IMR-90 (cell line): ENCODE data around the gene ORMDL3. TPM values are rescaled to one million over a fixed set of nuclear protein-coding genes. Genes with fewer than 3 reads are reported as not detected.

Experiments
- ATAC-seq: fragments of 200-7000 bp; cut with Tn5 transposase; 2 replicates; pipeline ENCODE4 v1.9.1; 2020; ENCODE audit warnings: low read depth, mild to moderate bottlenecking, moderate library complexity
- BruUV-seq: library from RNA; stranded (reverse); fragments of 400-500 nt; replicated peaks from 2 replicates; lab custom pipeline; 2021; lab: Mats Ljungman, UMichigan
- CTCF ChIA-PET: fragments of 300-600 bp; formaldehyde crosslinking; extraction: SDS; loops from one replicate; lab custom pipeline; 2021; ENCODE audit warnings: antibody characterized with exemption; lab: Yijun Ruan, JAX
- POLR2A ChIA-PET: fragments of 300-600 bp; sonication (Branson Sonifier 250); formaldehyde crosslinking; loops from one replicate; lab custom pipeline; 2022; ENCODE audit warnings: antibody characterized with exemption; ENCODE audit not compliant: unreplicated experiment; lab: Charles Lee
- DNase-seq: peaks from one replicate; pipeline ENCODE4 v3.0.0; 2013
- H2AFZ ChIP-seq: replicated peaks from 2 replicates; pipeline ENCODE3; 2013; ENCODE audit warnings: low read length, mild to moderate bottlenecking; ENCODE audit not compliant: poor library complexity
- H2AK5ac ChIP-seq: 2 replicates; pipeline ENCODE4 v1.6.1; 2013; ENCODE audit warnings: low read depth, low read length, inconsistent platforms
- H2AK9ac ChIP-seq: replicated peaks from 2 replicates; pipeline ENCODE3; 2013; ENCODE audit warnings: mild to moderate bottlenecking, low read depth, low read length, moderate library complexity; ENCODE audit not compliant: poor library complexity
- H2BK120ac ChIP-seq: 2 replicates; pipeline ENCODE4 v1.6.1; 2013; ENCODE audit warnings: low read depth, low read length, inconsistent platforms
- H2BK15ac ChIP-seq: 3 replicates; pipeline ENCODE4 v1.6.1; 2013; ENCODE audit warnings: low read depth, low read length, inconsistent platforms
- H2BK20ac ChIP-seq: 2 replicates; pipeline ENCODE4 v1.6.1; 2013; ENCODE audit warnings: low read depth, mild to moderate bottlenecking, inconsistent platforms, low read length, moderate library complexity
- H2BK5ac ChIP-seq: 2 replicates; pipeline ENCODE4 v1.6.1; 2013; ENCODE audit warnings: mild to moderate bottlenecking, low read depth, low read length, inconsistent platforms; ENCODE audit not compliant: poor library complexity, severe bottlenecking
- H3K14ac ChIP-seq: replicated peaks from 2 replicates; pipeline ENCODE4 v1.6.1; 2013; ENCODE audit warnings: low read depth, low read length, inconsistent platforms
- H3K18ac ChIP-seq: 2 replicates; pipeline ENCODE4 v1.6.1; 2013; ENCODE audit warnings: low read depth, low read length, control low read depth
- H3K23ac ChIP-seq: 2 replicates; pipeline ENCODE4 v1.6.1; 2013; ENCODE audit warnings: low read depth, low read length, inconsistent platforms
- H3K27ac ChIP-seq: 2 replicates; pipeline ENCODE4 v1.5.1; 2013; ENCODE audit warnings: mild to moderate bottlenecking, control low read depth, low read length; ENCODE audit not compliant: insufficient read depth
- H3K27me3 ChIP-seq: 2 replicates; pipeline ENCODE4 v1.6.1; 2013; ENCODE audit warnings: low read length; ENCODE audit not compliant: control insufficient read depth, insufficient read depth
- H3K36me3 ChIP-seq: 2 replicates; pipeline ENCODE4 v1.6.1; 2013; ENCODE audit warnings: low read length, mixed read lengths; ENCODE audit not compliant: control insufficient read depth, insufficient read depth
- H3K4ac ChIP-seq: 2 replicates; pipeline ENCODE4 v1.6.1; 2013; ENCODE audit warnings: low read depth, low read length, inconsistent platforms
- H3K4me1 ChIP-seq: 2 replicates; pipeline ENCODE4 v1.6.1; 2013; ENCODE audit warnings: low read length, mixed read lengths; ENCODE audit not compliant: control insufficient read depth, insufficient read depth
- H3K4me2 ChIP-seq: 2 replicates; pipeline ENCODE4 v1.6.1; 2013; ENCODE audit warnings: low read depth, mild to moderate bottlenecking, control low read depth, low read length, moderate library complexity
- H3K4me3 ChIP-seq: 2 replicates; pipeline ENCODE4 v1.5.1; 2013; ENCODE audit warnings: low read depth, mild to moderate bottlenecking, control low read depth, low read length, moderate library complexity; ENCODE audit not compliant: insufficient read depth
- H3K56ac ChIP-seq: 2 replicates; pipeline ENCODE4 v1.6.1; 2013; ENCODE audit warnings: low read length, inconsistent platforms; ENCODE audit not compliant: insufficient read depth; ENCODE audit errors: extremely low read depth
- H3K79me1 ChIP-seq, 2 experiments: 2 replicates each; pipeline ENCODE4 v1.6.1; 2013; ENCODE audit warnings: low read length in 2 of 2, inconsistent platforms in 1 of 2, low read depth in 1 of 2
- H3K9ac ChIP-seq: 2 replicates; pipeline ENCODE4 v1.6.1; 2013; ENCODE audit warnings: low read depth, low read length, control low read depth
- H3K9me1 ChIP-seq: 2 replicates; pipeline ENCODE4 v1.6.1; 2013; ENCODE audit warnings: low read length, inconsistent platforms; ENCODE audit not compliant: insufficient read depth
- H3K9me3 ChIP-seq: 2 replicates; pipeline ENCODE4 v1.6.1; 2013; ENCODE audit warnings: low read length; ENCODE audit not compliant: control insufficient read depth, insufficient read depth
- H4K20me1 ChIP-seq: 2 replicates; pipeline ENCODE4 v1.6.1; 2013; ENCODE audit warnings: low read length, inconsistent platforms; ENCODE audit not compliant: insufficient read depth
- H4K5ac ChIP-seq: 2 replicates; pipeline ENCODE4 v1.6.1; 2013; ENCODE audit warnings: mild to moderate bottlenecking, low read depth, low read length, control low read depth
- H4K8ac ChIP-seq, 2 experiments: 2 replicates each; pipeline ENCODE4 v1.6.1; 2013; ENCODE audit warnings: low read depth in 2 of 2, low read length in 2 of 2, control low read depth in 1 of 2, inconsistent platforms in 1 of 2
- H4K91ac ChIP-seq: 2 replicates; pipeline ENCODE4 v1.6.1; 2013; ENCODE audit warnings: low read depth, low read length, inconsistent platforms; ENCODE audit not compliant: insufficient read depth
- CEBPB ChIP-seq: IDR thresholded peaks from 2 replicates; pipeline ENCODE4 v1.6.1; 2012; ENCODE audit warnings: low read depth, low read length, improper control_type of control experiment
- FOS ChIP-seq: fragments of 150-350 bp; IDR thresholded peaks from 2 replicates; pipeline ENCODE4 v1.6.1; 2016; ENCODE audit warnings: low read depth, low read length
- MAFK ChIP-seq: IDR thresholded peaks from 2 replicates; pipeline ENCODE4 v1.6.1; 2012; ENCODE audit warnings: low read depth, low read length, improper control_type of control experiment
- MAZ ChIP-seq: IDR thresholded peaks from 2 replicates; pipeline ENCODE4 v1.6.1; 2012; ENCODE audit warnings: low read depth, mild to moderate bottlenecking, low read length, improper control_type of control experiment, moderate library complexity, borderline replicate concordance
- NFE2L2 ChIP-seq: fragments of 150-350 bp; IDR thresholded peaks from 2 replicates; pipeline ENCODE4 v1.6.1; 2016; ENCODE audit warnings: low read depth, mild to moderate bottlenecking, low read length
- RCOR1 ChIP-seq: IDR thresholded peaks from 2 replicates; pipeline ENCODE4 v1.6.1; 2012; ENCODE audit warnings: mild to moderate bottlenecking, low read length, improper control_type of control experiment; ENCODE audit not compliant: insufficient replicate concordance
- RFX5 ChIP-seq: IDR thresholded peaks from 2 replicates; pipeline ENCODE4 v1.8.0; 2012; ENCODE audit warnings: low read depth, mild to moderate bottlenecking, low read length, moderate library complexity
- SMC3 ChIP-seq: fragments of 150-350 bp; IDR thresholded peaks from 2 replicates; pipeline ENCODE4 v1.6.1; 2016; ENCODE audit warnings: low read depth, mild to moderate bottlenecking, antibody characterized with exemption, low read length, moderate library complexity
- whole genome bisulfite sequencing, 2 experiments: methylation state at CpG; one replicate each; pipeline versions ENCODE4 v1.1.5 to v1.1.7; 2013; ENCODE audit warnings: missing lambda C conversion rate in 2 of 2; ENCODE audit not compliant: insufficient read length in 1 of 2; ENCODE audit errors: extremely low coverage in 2 of 2; 5-methylcytosine and 5-hydroxymethylcytosine counted together
- dilution Hi-C: fragments of 300-500 bp; cut with HindIII; formaldehyde crosslinking; loops from one replicate; pipeline ENCODE4 v1.14.3; 2018; ENCODE audit warnings: low sequenced_read_pairs; ENCODE audit not compliant: unreplicated experiment
- in situ Hi-C: fragments of 300-500 bp; cut with MboI; formaldehyde crosslinking; loops from 3 replicates; pipeline ENCODE4 v1.14.3; 2019; ENCODE audit warnings: low sequenced_read_pairs, inconsistent platforms, mixed read lengths
- intact Hi-C: fragments of 100-400 bp; cut with micrococcal nuclease; formaldehyde crosslinking; loops from 2 replicates; pipeline ENCODE4 v1.10.0; 2022
- polyA plus RNA-seq, 3 experiments: library from polyadenylated mRNA; depleted of rRNA; stranded (reverse); fragments of >200 nt; gene quantifications; 2 replicates each; pipeline ENCODE4 v1.2.3, GENCODE V29; 2012; ENCODE audit warnings: low replicate concordance in 1 of 3
- total RNA-seq: library from RNA; depleted of rRNA; stranded (reverse); fragments of >200 nt; gene quantifications from 2 replicates; pipeline ENCODE4 v1.2.3, GENCODE V29; 2012
- TF ChIP-seq, protein P1 (sequence below): fragments of 150-350 bp; IDR thresholded peaks from 2 replicates; pipeline ENCODE4 v1.6.1; 2017; ENCODE audit warnings: mild to moderate bottlenecking, antibody characterized with exemption, low read length, low read depth
- TF ChIP-seq, protein P2 (sequence below): fragments of 150-350 bp; IDR thresholded peaks from 2 replicates; pipeline ENCODE4 v1.6.1; 2016; ENCODE audit warnings: low read depth, mild to moderate bottlenecking, low read length, moderate library complexity, borderline replicate concordance

Gene ORMDL3
- total and polyA plus RNA-seq, 2 of the 4 experiments (the other 2 are of a cell fraction), result 45.7 to 78.6 TPM

DNA sequence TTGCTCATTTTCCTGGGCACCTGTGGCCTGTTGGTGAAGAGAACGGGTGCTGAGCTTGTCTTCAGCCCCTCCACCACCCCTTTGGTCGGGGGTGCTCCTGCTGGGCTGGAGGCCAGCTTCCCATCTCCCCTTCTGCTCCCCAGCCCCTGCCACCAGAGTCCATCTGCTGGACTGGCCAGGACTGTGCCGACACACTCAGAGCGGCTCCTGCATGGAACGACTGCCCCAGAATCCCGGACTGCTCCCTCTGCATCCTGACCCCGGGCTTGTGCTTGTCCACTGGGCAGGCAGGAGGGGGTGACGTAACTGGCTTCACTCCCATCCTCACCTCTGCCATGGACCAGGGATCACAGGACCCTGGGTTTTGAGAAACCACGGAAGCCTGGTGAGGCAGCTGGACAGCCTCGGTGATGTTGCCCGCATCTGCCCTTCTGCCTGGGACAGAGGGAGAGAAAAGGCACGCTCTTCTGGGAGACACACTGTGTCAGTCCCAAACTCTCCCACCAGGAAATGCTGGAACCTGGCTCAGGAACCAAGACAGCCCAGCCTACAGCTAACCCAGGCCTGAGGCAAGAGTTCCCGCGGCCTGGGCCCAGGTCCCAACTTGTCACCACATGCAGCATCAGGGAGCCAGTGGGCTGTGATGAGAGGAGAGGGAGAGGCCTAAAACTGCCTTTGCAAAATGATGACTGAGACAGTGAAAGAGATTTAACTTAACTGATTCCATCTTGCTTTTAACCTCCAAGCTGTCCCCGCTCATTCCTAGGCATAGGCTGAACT lies 19.3 kb upstream of the ORMDL3 start:
- Histone ChIP-seq H3K14ac (no peak overlapping the region), H3K4ac (no peak overlapping the region), H2AK5ac (no peak overlapping the region), H2BK120ac (no peak overlapping the region), H4K20me1 (no peaks in the 10 kb centered on the region), H2BK5ac (no peak overlapping the region), H3K18ac (no peak overlapping the region), H3K36me3 (no peaks in the 10 kb centered on the region), H3K4me1 (no peaks in the 10 kb centered on the region), H4K91ac (no peak overlapping the region), H3K9me1 (no peaks in the 10 kb centered on the region), H3K4me2 (no peak overlapping the region), H2BK15ac (no peak overlapping the region), H3K9ac (no peak overlapping the region), H4K5ac (no peak overlapping the region), H3K23ac (no peak overlapping the region), H3K79me1 (no peaks in the 10 kb centered on the region), H3K56ac (no peak overlapping the region), H2AK9ac (no peak overlapping the region), H2AFZ (no peak overlapping the region), H4K8ac (no peak overlapping the region), H2BK20ac (no peak overlapping the region), H3K4me3 (no peak overlapping the region), H3K9me3 (no peaks in the 10 kb centered on the region), H3K27me3 (peaks cover 7% of the 10 kb centered on the region), H3K27ac (no peak overlapping the region)
- TF ChIP-seq, protein P1, sequence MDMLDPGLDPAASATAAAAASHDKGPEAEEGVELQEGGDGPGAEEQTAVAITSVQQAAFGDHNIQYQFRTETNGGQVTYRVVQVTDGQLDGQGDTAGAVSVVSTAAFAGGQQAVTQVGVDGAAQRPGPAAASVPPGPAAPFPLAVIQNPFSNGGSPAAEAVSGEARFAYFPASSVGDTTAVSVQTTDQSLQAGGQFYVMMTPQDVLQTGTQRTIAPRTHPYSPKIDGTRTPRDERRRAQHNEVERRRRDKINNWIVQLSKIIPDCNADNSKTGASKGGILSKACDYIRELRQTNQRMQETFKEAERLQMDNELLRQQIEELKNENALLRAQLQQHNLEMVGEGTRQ, result no peak
- TF ChIP-seq RFX5 (no peak), FOS (no peak), SMC3 (no peak), MAZ (no peak), MAFK (no peak), CEBPB (no peak), RCOR1 (no peak), NFE2L2 (no peak)
- TF ChIP-seq, protein P2, sequence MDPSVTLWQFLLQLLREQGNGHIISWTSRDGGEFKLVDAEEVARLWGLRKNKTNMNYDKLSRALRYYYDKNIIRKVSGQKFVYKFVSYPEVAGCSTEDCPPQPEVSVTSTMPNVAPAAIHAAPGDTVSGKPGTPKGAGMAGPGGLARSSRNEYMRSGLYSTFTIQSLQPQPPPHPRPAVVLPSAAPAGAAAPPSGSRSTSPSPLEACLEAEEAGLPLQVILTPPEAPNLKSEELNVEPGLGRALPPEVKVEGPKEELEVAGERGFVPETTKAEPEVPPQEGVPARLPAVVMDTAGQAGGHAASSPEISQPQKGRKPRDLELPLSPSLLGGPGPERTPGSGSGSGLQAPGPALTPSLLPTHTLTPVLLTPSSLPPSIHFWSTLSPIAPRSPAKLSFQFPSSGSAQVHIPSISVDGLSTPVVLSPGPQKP, result no peak
- WGBS, 2 experiments, result 90% methylated on average over 5 of the region's 15 CpGs; no CpG with 5 or more reads in 1 of the 2 experiments
- in situ Hi-C loops, result no loop called here
- ATAC-seq (no peak), DNase-seq (no peak)
- no TSS peak for BruUV-seq
- intact Hi-C loops, result no loop called here
- dilution Hi-C loops, result no loop called here
- ChIA-PET POLR2A (no interaction called here), CTCF (no interaction called here)
